Neuronal stem cell (in vitro differentiated cells): ENCODE results near the gene PDE9A.

Source experiments
- DNase-seq: peaks from one replicate; pipeline ENCODE4 v3.0.0-alpha.2; 2013; ENCODE audit warnings: low spot score
- H2AFZ ChIP-seq: one replicate; pipeline ENCODE4 v1.6.1; 2013; ENCODE audit warnings: mild to moderate bottlenecking, low read length, inconsistent platforms
- H2AK5ac ChIP-seq: 2 replicates; pipeline ENCODE4 v1.6.1; 2013; ENCODE audit warnings: low read depth, mild to moderate bottlenecking, inconsistent platforms, low read length, moderate library complexity, mixed read lengths
- H2BK120ac ChIP-seq: 2 replicates; pipeline ENCODE4 v1.6.1; 2013; ENCODE audit warnings: low read depth, mild to moderate bottlenecking, inconsistent platforms, low read length, moderate library complexity, mixed read lengths
- H2BK12ac ChIP-seq: one replicate; pipeline ENCODE4 v1.6.1; 2013; ENCODE audit warnings: low read length, inconsistent platforms
- H2BK15ac ChIP-seq: 2 replicates; pipeline ENCODE4 v1.6.1; 2013; ENCODE audit warnings: mild to moderate bottlenecking, low read length, inconsistent platforms, mixed read lengths
- H2BK5ac ChIP-seq: one replicate; pipeline ENCODE4 v1.6.1; 2013; ENCODE audit warnings: inconsistent platforms, mild to moderate bottlenecking, low read length, moderate library complexity
- H3K14ac ChIP-seq: one replicate; pipeline ENCODE4 v1.6.1; 2013; ENCODE audit warnings: low read length, inconsistent platforms
- H3K18ac ChIP-seq: 2 replicates; pipeline ENCODE4 v1.6.1; 2013; ENCODE audit warnings: low read length, inconsistent platforms
- H3K23ac ChIP-seq: 2 replicates; pipeline ENCODE4 v1.6.1; 2013; ENCODE audit warnings: low read depth, mild to moderate bottlenecking, mixed read lengths, low read length, inconsistent platforms; ENCODE audit not compliant: poor library complexity
- H3K27ac ChIP-seq: replicated peaks from 3 replicates; pipeline ENCODE4 v1.5.1; 2013; ENCODE audit warnings: low read length, inconsistent platforms
- H3K27me3 ChIP-seq, 3 experiments: 2 replicates each; pipeline ENCODE4 v1.6.1; 2013; ENCODE audit warnings: low read length in 3 of 3, mild to moderate bottlenecking in 2 of 3, inconsistent platforms in 1 of 3, low read depth in 1 of 3, mixed read lengths in 1 of 3, moderate library complexity in 1 of 3; ENCODE audit not compliant: control insufficient read depth in 3 of 3, insufficient read depth in 3 of 3
- H3K36me3 ChIP-seq, 2 donors: replicated peaks in 1 of 2; 2 replicates each; pipeline ENCODE4 v1.6.1; 2013; ENCODE audit warnings: low read length in 2 of 2; ENCODE audit not compliant: control insufficient read depth in 2 of 2, insufficient read depth in 2 of 2
- H3K4ac ChIP-seq: 2 replicates; pipeline ENCODE4 v1.6.1; 2013; ENCODE audit warnings: inconsistent platforms, mild to moderate bottlenecking, low read length, moderate library complexity
- H3K4me1 ChIP-seq, 2 donors: 1 replicate in 1 of 2; 2 replicates in 1 of 2; pipeline ENCODE4 v1.6.1; 2013; ENCODE audit warnings: low read length in 2 of 2, low read depth in 1 of 2; ENCODE audit not compliant: control insufficient read depth in 2 of 2, insufficient read depth in 1 of 2
- H3K4me2 ChIP-seq: one replicate; pipeline ENCODE4 v1.6.1; 2013; ENCODE audit warnings: mild to moderate bottlenecking, low read length, inconsistent platforms; ENCODE audit not compliant: insufficient read depth, poor library complexity, severe bottlenecking
- H3K4me3 ChIP-seq, 2 donors: 2 replicates each; pipeline ENCODE4 v1.5.1; 2013; ENCODE audit warnings: low read length in 2 of 2, mild to moderate bottlenecking in 2 of 2, inconsistent platforms in 1 of 2, moderate library complexity in 1 of 2
- H3K79me1 ChIP-seq: one replicate; pipeline ENCODE4 v1.6.1; 2013; ENCODE audit warnings: low read depth, mild to moderate bottlenecking, inconsistent platforms, low read length, moderate library complexity
- H3K9ac ChIP-seq: one replicate; pipeline ENCODE4 v1.6.1; 2013; ENCODE audit warnings: mild to moderate bottlenecking, low read depth, low read length, inconsistent platforms; ENCODE audit not compliant: poor library complexity
- H3K9me3 ChIP-seq, 2 donors: replicated peaks in 1 of 2; 2 replicates each; pipeline versions ENCODE3 to v1.6.1; 2013; ENCODE audit warnings: low read length in 2 of 2, mild to moderate bottlenecking in 2 of 2, inconsistent platforms in 1 of 2, low read depth in 1 of 2, mixed read lengths in 1 of 2, moderate library complexity in 1 of 2; ENCODE audit not compliant: control insufficient read depth in 2 of 2, insufficient read depth in 1 of 2
- H4K8ac ChIP-seq: one replicate; pipeline ENCODE4 v1.6.1; 2013; ENCODE audit warnings: low read depth, mild to moderate bottlenecking, inconsistent platforms, low read length, moderate library complexity
- H4K91ac ChIP-seq: one replicate; pipeline ENCODE4 v1.6.1; 2013; ENCODE audit warnings: low read length, low read depth, mild to moderate bottlenecking, inconsistent platforms; ENCODE audit not compliant: poor library complexity
- WGBS, 2 donors: extraction: QIAGEN DNeasy Blood & Tissue Kit; methylation state at CpG; one replicate each; pipeline ENCODE4 v1.1.7; 2013; ENCODE audit warnings: missing lambda C conversion rate in 2 of 2, mixed read lengths in 1 of 2; ENCODE audit not compliant: insufficient read length in 2 of 2, insufficient replicate concordance in 1 of 2; ENCODE audit errors: extremely low coverage in 2 of 2; 5-methylcytosine and 5-hydroxymethylcytosine counted together

The PDE9A gene

DNA sequence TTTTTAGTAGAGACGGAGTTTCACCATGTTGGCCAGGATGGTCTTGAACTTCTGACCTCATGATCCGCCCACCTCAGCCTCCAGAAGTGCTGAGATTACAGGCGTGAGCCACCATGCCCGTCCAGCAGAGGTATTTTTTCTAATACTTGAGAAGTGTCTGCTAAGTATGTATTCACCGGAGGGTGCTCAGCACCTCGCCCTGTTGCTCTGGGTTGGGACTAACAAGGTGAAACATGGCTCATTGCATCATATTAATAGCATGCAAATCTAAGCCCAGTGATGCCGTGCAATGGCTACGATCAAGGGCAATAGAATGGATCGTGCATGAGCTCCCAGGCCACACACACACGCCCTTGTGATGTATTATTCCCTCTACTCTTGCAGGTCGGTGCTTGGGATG lies 68.7 kb downstream of the PDE9A start:
- H2AFZ ChIP-seq, result no peak overlapping the region
- H2BK5ac ChIP-seq, result peak overlapping the region; percentile 15
- no peak overlapping the region for H3K18ac ChIP-seq
- H2AK5ac ChIP-seq, result no peak overlapping the region
- H3K14ac ChIP-seq, result no peak overlapping the region
- H3K9ac ChIP-seq, result no peak overlapping the region
- DNase-seq, result no peak
- whole genome bisulfite sequencing, 2 donors, result no CpG with 5 or more reads among the region's 11 CpGs
- no peaks in the 10 kb centered on the region for H3K27me3 ChIP-seq
- peaks cover 2 to 21% of the 10 kb centered on the region in 2 donors for H3K4me1 ChIP-seq
- H3K9me3 ChIP-seq, result peaks cover 0 to 4% of the 10 kb centered on the region in 2 donors
- no peak overlapping the region for H2BK15ac ChIP-seq
- no peak overlapping the region for H3K27ac ChIP-seq
- no peaks in the 10 kb centered on the region for H3K79me1 ChIP-seq
- H2BK120ac ChIP-seq, result no peak overlapping the region
- no peak overlapping the region for H3K4me3 ChIP-seq
- H2BK12ac ChIP-seq, result no peak overlapping the region
- H3K4ac ChIP-seq, result no peak overlapping the region
- no peak overlapping the region for H4K91ac ChIP-seq
- no peak overlapping the region for H4K8ac ChIP-seq
- H3K36me3 ChIP-seq, result peaks cover 4% of the 10 kb centered on the region in 2 donors
- no peak overlapping the region for H3K23ac ChIP-seq
- no peak overlapping the region for H3K4me2 ChIP-seq

GRCh38 chr21:42722808-42723473 lies 69.5 kb downstream of the PDE9A start:
- no peaks in the 10 kb centered on the region for H3K79me1 ChIP-seq
- no peak overlapping the region for H2AK5ac ChIP-seq
- no peak overlapping the region for H3K4me2 ChIP-seq
- no peaks in the 10 kb centered on the region for H3K27me3 ChIP-seq
- no peak overlapping the region for H3K14ac ChIP-seq
- H2AFZ ChIP-seq, result no peak overlapping the region
- peak overlapping the region; percentile 15 for H2BK5ac ChIP-seq
- no peak overlapping the region for H3K4ac ChIP-seq
- no peak overlapping the region for H2BK12ac ChIP-seq
- H4K8ac ChIP-seq, result no peak overlapping the region
- H3K18ac ChIP-seq, result no peak overlapping the region
- no CpG with 5 or more reads among the region's 10 CpGs for WGBS, 2 donors
- H3K9ac ChIP-seq, result no peak overlapping the region
- no peak overlapping the region for H3K4me3 ChIP-seq
- no peak for DNase-seq
- peaks cover 2 to 21% of the 10 kb centered on the region in 2 donors for H3K4me1 ChIP-seq
- peaks cover 4% of the 10 kb centered on the region in 2 donors for H3K36me3 ChIP-seq
- peaks cover 0 to 4% of the 10 kb centered on the region in 2 donors for H3K9me3 ChIP-seq
- no peak overlapping the region for H2BK15ac ChIP-seq
- no peak overlapping the region for H2BK120ac ChIP-seq
- no peak overlapping the region for H4K91ac ChIP-seq
- H3K27ac ChIP-seq, result no peak overlapping the region
- peak overlapping the region; percentile 5 for H3K23ac ChIP-seq

DNA sequence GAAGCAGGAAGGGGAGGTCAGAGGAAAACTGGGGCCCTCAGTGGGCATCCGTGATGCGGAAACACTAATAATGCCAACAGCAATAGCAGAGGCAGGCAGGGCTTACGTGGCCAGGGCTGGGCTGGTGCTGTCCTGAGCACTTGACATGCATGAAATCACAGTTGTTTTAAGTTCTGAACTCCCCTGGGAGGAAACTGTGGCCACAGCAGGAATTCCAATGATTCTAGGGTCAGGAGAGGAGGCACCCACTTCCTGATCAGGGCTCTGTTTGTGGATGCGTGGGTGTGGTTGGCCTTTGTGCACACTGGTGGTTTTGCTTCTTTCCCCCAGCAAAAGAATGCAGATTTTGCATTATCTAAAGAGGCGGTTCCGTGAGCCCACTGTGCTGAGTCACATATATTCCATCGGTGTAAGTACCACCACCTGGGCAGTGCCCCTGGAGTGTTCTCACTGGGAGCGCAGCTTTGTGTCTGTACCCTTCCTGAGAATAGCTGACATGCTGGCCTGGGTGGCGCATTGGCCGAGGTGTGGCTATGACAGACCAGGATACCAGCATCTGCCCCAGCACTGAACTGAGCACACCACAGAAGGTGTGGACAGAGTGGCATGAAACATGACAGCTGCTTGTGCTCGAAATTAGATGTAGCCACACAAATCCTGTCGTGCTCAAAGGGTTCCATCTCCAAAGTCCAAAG lies 71.0 kb downstream of the PDE9A start:
- H2BK120ac ChIP-seq, result no peak overlapping the region
- H3K4me2 ChIP-seq, result no peak overlapping the region
- H2AFZ ChIP-seq, result no peak overlapping the region
- no peaks in the 10 kb centered on the region for H3K27me3 ChIP-seq
- peaks cover 2 to 21% of the 10 kb centered on the region in 2 donors for H3K4me1 ChIP-seq
- no peak overlapping the region for H3K9ac ChIP-seq
- H3K23ac ChIP-seq, result no peak overlapping the region
- H3K9me3 ChIP-seq, result peaks cover 0 to 7% of the 10 kb centered on the region in 2 donors
- H4K8ac ChIP-seq, result no peak overlapping the region
- H3K27ac ChIP-seq, result no peak overlapping the region
- no peak overlapping the region for H3K4me3 ChIP-seq
- H3K36me3 ChIP-seq, result peaks cover 0 to 4% of the 10 kb centered on the region in 2 donors
- H2BK15ac ChIP-seq, result no peak overlapping the region
- H2AK5ac ChIP-seq, result no peak overlapping the region
- no peak overlapping the region for H3K18ac ChIP-seq
- H4K91ac ChIP-seq, result no peak overlapping the region
- no peak for DNase-seq
- no peak overlapping the region for H3K14ac ChIP-seq
- no peak overlapping the region for H2BK5ac ChIP-seq
- no CpG with 5 or more reads among the region's 12 CpGs for WGBS, 2 donors
- H3K79me1 ChIP-seq, result no peaks in the 10 kb centered on the region
- H3K4ac ChIP-seq, result no peak overlapping the region
- no peak overlapping the region for H2BK12ac ChIP-seq

- H3K4me2 ChIP-seq, result no peak overlapping the region
- no peak overlapping the region for H2AFZ ChIP-seq
- H2BK12ac ChIP-seq, result no peak overlapping the region
- H3K4ac ChIP-seq, result no peak overlapping the region
- no CpG with 5 or more reads among the region's 15 CpGs for WGBS, 2 donors
- H2BK5ac ChIP-seq, result no peak overlapping the region
- H2BK120ac ChIP-seq, result no peak overlapping the region
- no peak overlapping the region for H2BK15ac ChIP-seq
- H3K9me3 ChIP-seq, result peaks cover 0 to 11% of the 10 kb centered on the region in 2 donors
- H3K23ac ChIP-seq, result no peak overlapping the region
- H3K27ac ChIP-seq, result no peak overlapping the region
- no peak overlapping the region for H3K18ac ChIP-seq
- peaks cover 0 to 4% of the 10 kb centered on the region in 2 donors for H3K36me3 ChIP-seq
- H3K9ac ChIP-seq, result no peak overlapping the region
- H3K27me3 ChIP-seq, result no peaks in the 10 kb centered on the region
- H3K4me1 ChIP-seq, result peaks cover 2 to 21% of the 10 kb centered on the region in 2 donors
- H2AK5ac ChIP-seq, result no peak overlapping the region
- DNase-seq, result no peak
- no peaks in the 10 kb centered on the region for H3K79me1 ChIP-seq
- no peak overlapping the region for H4K91ac ChIP-seq
- H3K4me3 ChIP-seq, result no peak overlapping the region
- H3K14ac ChIP-seq, result no peak overlapping the region
- no peak overlapping the region for H4K8ac ChIP-seq
These were observed 72.1 kb downstream of the PDE9A start for GRCh38 chr21:42725416-42725930.
